Measurements from ENCODE around the gene HOXB5. TPM values are rescaled to one million over a fixed set of nuclear protein-coding genes. Genes with fewer than 3 reads are reported as not detected.

The HOXB5 gene
- total RNA-seq, 2 donors from 2014 or later = 11.0 to 22.7 TPM

- Histone ChIP-seq H3K4me3 (peak overlapping the region; percentile 62), H3K9me3 (no peaks in the 10 kb centered on the region), H3K4me1 (no peaks in the 10 kb centered on the region), H3K27me3 (no peaks in the 10 kb centered on the region), H3K36me3 (no peaks in the 10 kb centered on the region), H3K27ac (peak overlapping the region; percentile 87), H3K9ac (ENCODE audit: low read depth in 2 of 2, low read length in 2 of 2) (peak overlapping the region; percentile 73 to 81)
- intact Hi-C loops (cut with DNase I) = no loop called here
- DNase-seq = no peak
- TF ChIP-seq, protein P1, sequence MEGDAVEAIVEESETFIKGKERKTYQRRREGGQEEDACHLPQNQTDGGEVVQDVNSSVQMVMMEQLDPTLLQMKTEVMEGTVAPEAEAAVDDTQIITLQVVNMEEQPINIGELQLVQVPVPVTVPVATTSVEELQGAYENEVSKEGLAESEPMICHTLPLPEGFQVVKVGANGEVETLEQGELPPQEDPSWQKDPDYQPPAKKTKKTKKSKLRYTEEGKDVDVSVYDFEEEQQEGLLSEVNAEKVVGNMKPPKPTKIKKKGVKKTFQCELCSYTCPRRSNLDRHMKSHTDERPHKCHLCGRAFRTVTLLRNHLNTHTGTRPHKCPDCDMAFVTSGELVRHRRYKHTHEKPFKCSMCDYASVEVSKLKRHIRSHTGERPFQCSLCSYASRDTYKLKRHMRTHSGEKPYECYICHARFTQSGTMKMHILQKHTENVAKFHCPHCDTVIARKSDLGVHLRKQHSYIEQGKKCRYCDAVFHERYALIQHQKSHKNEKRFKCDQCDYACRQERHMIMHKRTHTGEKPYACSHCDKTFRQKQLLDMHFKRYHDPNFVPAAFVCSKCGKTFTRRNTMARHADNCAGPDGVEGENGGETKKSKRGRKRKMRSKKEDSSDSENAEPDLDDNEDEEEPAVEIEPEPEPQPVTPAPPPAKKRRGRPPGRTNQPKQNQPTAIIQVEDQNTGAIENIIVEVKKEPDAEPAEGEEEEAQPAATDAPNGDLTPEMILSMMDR (IDR thresholded peaks at IDR 0.05) = no peak
These were observed 51.9 kb downstream of the HOXB5 start for GRCh38 chr17:48541577-48542113.

Small RNA genes lying within 50 kb of the gene (microRNA-seq; reads per million reads assigned to microRNA genes)
- 30.3 reads per million, percentile 35 among the genes with 10 or more reads in this experiment for gene MIR196A1

Other genes starting within 250 kb of the HOXB5 start
- 1 to 10 TPM; 1.2 to 2.1 TPM for gene SKAP1, start 163.6 kb downstream of the HOXB5 start, total RNA-seq
- not detected for gene HOXB1, start 62.8 kb downstream of the HOXB5 start, total RNA-seq
- gene HOXB2, start 48.7 kb downstream of the HOXB5 start, total RNA-seq = 1 to 10 TPM; 2.6 to 6.4 TPM
- gene HOXB4, start 15.4 kb downstream of the HOXB5 start, total RNA-seq = 1 to 10 TPM; 2.5 to 4.7 TPM
- gene HOXB3, start 3.5 kb downstream of the HOXB5 start, total RNA-seq = 10 to 100 TPM; 17.4 to 31.8 TPM
- 10 to 100 TPM; 30.0 to 71.0 TPM for gene HOXB6, start 11.2 kb upstream of the HOXB5 start, total RNA-seq
- 10 to 100 TPM; 25.9 to 31.4 TPM for gene HOXB7, start 17.2 kb upstream of the HOXB5 start, total RNA-seq
- gene HOXB8, start 21.5 kb upstream of the HOXB5 start, total RNA-seq = 1 to 10 TPM; 4.2 to 7.4 TPM
- gene HOXB9, start 32.6 kb upstream of the HOXB5 start, total RNA-seq = 10 to 100 TPM; 37.1 to 73.9 TPM
- gene PRAC1, start 128.7 kb upstream of the HOXB5 start, total RNA-seq = 100 to 1,000 TPM; 237 to 328 TPM
- gene PRAC2, start 129.4 kb upstream of the HOXB5 start, total RNA-seq = 10 to 100 TPM; 12.9 to 19.4 TPM
- gene HOXB13, start 135.0 kb upstream of the HOXB5 start, total RNA-seq = 100 to 1,000 TPM in 1 of 2 donors, 10 to 100 TPM in 1; 82.9 to 122 TPM
- 10 to 100 TPM in 1 of 2 donors, 1 to 10 TPM in 1; 8.2 to 18.7 TPM for gene TTLL6, start 223.4 kb upstream of the HOXB5 start, total RNA-seq
- 100 to 1,000 TPM; 187 to 232 TPM for gene CALCOCO2, start 237.3 kb upstream of the HOXB5 start, total RNA-seq

Data from colonic mucosa (tissue), 4 donors.